ENCODE results near the gene PCDH11Y.
"Not testable (repeated sequence)": the region's sequence is repeated elsewhere in the genome, so short reads cannot be mapped to it uniquely, and the experiment has no call there.

DNA sequence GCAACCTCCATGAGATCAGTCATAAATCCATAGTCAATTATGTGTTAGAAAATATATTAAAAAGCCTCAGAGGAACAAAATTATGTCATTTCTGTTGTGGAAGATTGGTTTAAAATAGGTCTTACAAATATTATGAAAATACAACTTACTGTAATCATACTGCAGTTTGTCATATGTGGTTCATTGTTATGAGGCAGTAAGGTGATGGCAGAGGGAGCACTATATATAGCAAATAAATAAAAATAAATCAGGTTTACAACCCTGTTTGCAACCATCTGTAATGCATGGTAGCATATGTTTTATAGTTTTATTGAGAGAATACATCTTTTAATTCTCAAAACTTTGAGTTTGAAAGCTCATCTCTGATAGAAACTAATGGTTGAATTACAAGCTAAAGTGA is 543.6 kb downstream of the PCDH11Y start:
- TF ChIP-seq YY1 (IDR thresholded peaks at IDR 0.05; ENCODE audit: insufficient read depth, insufficient read length); ZNF274 (IDR thresholded peaks at IDR 0.05; ENCODE audit: low read depth, low read length): not testable (repeated sequence)

Data from NT2/D1 (cell line).